A549 (cell line): ENCODE data around the gene OR2Y1. TPM values are rescaled to one million over a fixed set of nuclear protein-coding genes. Genes with fewer than 3 reads are reported as not detected.
"Not testable (repeated sequence)": the region's sequence is repeated elsewhere in the genome, so short reads cannot be mapped to it uniquely, and the experiment has no call there.

Experiments
- ATAC-seq, 2 experiments: fragments of 200-7000 bp in 1 of 2; fragments of >200 bp in 1 of 2; cut with Nextera tagmentation in 1 of 2; cut with Tn5 transposase in 1 of 2; 3 replicates each; pipeline versions ENCODE4 v1.8.0 to v1.9.1; 2018 to 2020; ENCODE audit warnings: mild to moderate bottlenecking in 1 of 2, moderate library complexity in 1 of 2
- CTCF ChIA-PET: fragments of 300-600 bp; sonication (Branson Sonifier 250); formaldehyde crosslinking; extraction: SDS; loops from one replicate; lab custom pipeline; 2021; ENCODE audit warnings: antibody characterized with exemption, inconsistent platforms; lab: Yijun Ruan, JAX
- POLR2A ChIA-PET: fragments of 350-600 bp; formaldehyde crosslinking; extraction: SDS; loops from one replicate; lab custom pipeline; 2021; ENCODE audit warnings: antibody characterized with exemption, inconsistent platforms; lab: Yijun Ruan, JAX
- DNase-seq, 2 experiments: peaks; one replicate each; pipeline versions ENCODE4 v3.0.0 to v3.0.0-alpha.2; 2011 to 2016; ENCODE audit warnings: low read depth in 1 of 2, low spot score in 1 of 2
- FAIRE-seq: peaks from 2 replicates; lab custom pipeline; 2011; peaks lifted over from hg19 to GRCh38; lab: Jason Lieb, UNC
- H3K27ac ChIP-seq, 2 experiments: fragments of >200 bp; sonication (Bioruptor Twin); formaldehyde crosslinking; 3 replicates each; pipeline ENCODE4 v1.5.1; 2016 to 2017
- H3K4me1 ChIP-seq: fragments of >200 bp; sonication (Bioruptor Twin); formaldehyde crosslinking; 3 replicates; pipeline ENCODE4 v1.6.1; 2016
- H3K4me2 ChIP-seq: fragments of >200 bp; sonication (Bioruptor Twin); formaldehyde crosslinking; 3 replicates; pipeline ENCODE4 v1.6.1; 2016
- H3K4me3 ChIP-seq: fragments of >200 bp; sonication (Bioruptor Twin); formaldehyde crosslinking; 3 replicates; pipeline ENCODE4 v1.5.1; 2016
- H3K9me3 ChIP-seq: fragments of >200 bp; sonication (Bioruptor Twin); formaldehyde crosslinking; 3 replicates; pipeline ENCODE4 v1.6.1; 2016
- CBX8 ChIP-seq: fragments of 200-600 bp; sonication (generic); IDR thresholded peaks from 2 replicates; pipeline ENCODE4 v1.6.1; 2016
- CTCF ChIP-seq: fragments of >200 bp; sonication (Bioruptor Twin); formaldehyde crosslinking; IDR thresholded peaks from 3 replicates; pipeline ENCODE4 v1.5.1; 2016
- ESRRA ChIP-seq: fragments of 150-350 bp; IDR thresholded peaks from 2 replicates; pipeline ENCODE4 v1.6.1; 2014; ENCODE audit warnings: mild to moderate bottlenecking, low read length, borderline replicate concordance
- HOXA7 ChIP-seq: fragments of 250-450 bp; sonication (Bioruptor Pico); IDR thresholded peaks from 2 replicates; pipeline ENCODE4 v1.5.0; 2020; ENCODE audit warnings: mild to moderate bottlenecking, moderate library complexity
- HOXB13 ChIP-seq: fragments of 250-450 bp; sonication (Bioruptor Pico); IDR thresholded peaks from 2 replicates; pipeline ENCODE4 v1.5.0; 2020; ENCODE audit warnings: low read depth, mild to moderate bottlenecking, moderate library complexity
- JUN ChIP-seq, 2 experiments: fragments of >200 bp; sonication (Bioruptor Twin); formaldehyde crosslinking; IDR thresholded peaks; 2 replicates in 1 of 2; 3 replicates in 1 of 2; pipeline ENCODE4 v1.6.1; 2016 to 2017
- KDM5A ChIP-seq: fragments of 200-600 bp; sonication (generic); IDR thresholded peaks from 2 replicates; pipeline ENCODE4 v1.6.1; 2016; ENCODE audit warnings: antibody characterized with exemption, mild to moderate bottlenecking
- REST ChIP-seq: fragments of 200-600 bp; sonication (generic); IDR thresholded peaks from 2 replicates; pipeline ENCODE4 v1.6.1; 2016; ENCODE audit warnings: antibody characterized with exemption, mild to moderate bottlenecking, moderate library complexity
- RNF2 ChIP-seq: fragments of 200-600 bp; sonication (generic); IDR thresholded peaks from 2 replicates; pipeline ENCODE4 v1.6.1; 2016; ENCODE audit warnings: low read depth, mild to moderate bottlenecking, antibody characterized with exemption, moderate library complexity, borderline replicate concordance
- USF2 ChIP-seq: fragments of 450-650 bp; IDR thresholded peaks from 2 replicates; pipeline ENCODE4 v1.6.1; 2014; ENCODE audit warnings: antibody characterized with exemption
- ZFP36 ChIP-seq: fragments of 450-650 bp; IDR thresholded peaks from 2 replicates; pipeline ENCODE4 v1.6.1; 2014; ENCODE audit warnings: borderline replicate concordance; ENCODE audit not compliant: partially characterized antibody
- WGBS: methylation state at CpG from one replicate; pipeline ENCODE4 v1.1.6; 2017; ENCODE audit errors: missing lambda C conversion rate; 5-methylcytosine and 5-hydroxymethylcytosine counted together
- polyA plus RNA-seq, 4 experiments: library from polyadenylated mRNA; depleted of rRNA in 3 of 4; stranded (reverse); fragments of >200 nt; fragmentation: RNase III in 1 of 4; extraction: RNeasy Plus Mini Kit Qiagen cat#74134 plus additional on column Dnase treatment in 1 of 4; gene quantifications; 2 replicates in 3 of 4; 3 replicates in 1 of 4; pipeline ENCODE4 v1.2.3, GENCODE V29; 2011 to 2017
- TF ChIP-seq, protein P1 (sequence below): fragments of >200 bp; sonication (Bioruptor Twin); formaldehyde crosslinking; IDR thresholded peaks from 2 replicates; pipeline ENCODE4 v1.6.1; 2016

OR2Y1 gene
- polyA plus RNA-seq, 2 of the 4 experiments (the other 2 are of a cell fraction) = not detected

GRCh38 chr5:180740953-180741352, 1.1 kb upstream of the OR2Y1 start:
- H3K27ac ChIP-seq, ATAC-seq, H3K4me2 ChIP-seq, FAIRE-seq, H3K9me3 ChIP-seq, DNase-seq, H3K4me1 ChIP-seq, POLR2A ChIA-PET, H3K4me3 ChIP-seq: not testable (repeated sequence)
- CTCF ChIA-PET = interaction anchor here (0.6 to 1.1 kb wide), 2 partner anchors 21 to 355 kb away, joined by 3 read pairs; no protein-coding TSS in a partner anchor
- TF ChIP-seq CBX8 (peak; percentile 81; the same call in 1 of the 2 replicates), RNF2 (0 out of 2 replicates have a peak, but pooled peaks have one; percentile 66)
- 28% methylated on average over 4 of the region's 4 CpGs for WGBS

DNA sequence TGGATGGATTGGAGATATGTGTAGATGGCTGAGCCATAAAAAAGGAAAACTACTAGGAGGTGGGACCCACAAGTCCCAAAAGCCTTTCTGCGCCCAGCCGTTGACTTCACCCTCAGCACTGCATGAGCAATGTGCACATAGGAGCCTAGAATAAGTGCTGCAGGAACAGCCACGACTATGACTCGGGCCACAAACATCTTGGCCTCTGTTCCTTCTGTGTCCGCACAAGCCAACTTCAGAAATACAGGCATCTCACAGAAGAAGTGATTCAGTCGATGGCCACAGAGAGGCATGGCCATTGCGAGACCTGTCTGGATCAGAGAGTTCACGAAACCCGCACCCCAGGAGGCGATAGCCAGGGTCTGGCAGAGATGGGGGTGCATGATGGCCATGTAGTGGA, 587 bp downstream of the OR2Y1 start:
- FAIRE-seq (no peak), ATAC-seq (no peak), DNase-seq (no peak)
- ChIA-PET POLR2A (no interaction called here), CTCF (no interaction called here)
- TF ChIP-seq, protein P1, sequence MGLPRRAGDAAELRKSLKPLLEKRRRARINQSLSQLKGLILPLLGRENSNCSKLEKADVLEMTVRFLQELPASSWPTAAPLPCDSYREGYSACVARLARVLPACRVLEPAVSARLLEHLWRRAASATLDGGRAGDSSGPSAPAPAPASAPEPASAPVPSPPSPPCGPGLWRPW = no peak
- no peak for TF ChIP-seq CBX8
- no peak for TF ChIP-seq REST
- H3K4me3 ChIP-seq = no peak overlapping the region
- WGBS = 40% methylated on average over 10 of the region's 10 CpGs
- no peak overlapping the region for H3K4me2 ChIP-seq
- peaks cover 7% of the 10 kb centered on the region for H3K9me3 ChIP-seq
- no peak overlapping the region for H3K27ac ChIP-seq
- no peaks in the 10 kb centered on the region for H3K4me1 ChIP-seq

DNA sequence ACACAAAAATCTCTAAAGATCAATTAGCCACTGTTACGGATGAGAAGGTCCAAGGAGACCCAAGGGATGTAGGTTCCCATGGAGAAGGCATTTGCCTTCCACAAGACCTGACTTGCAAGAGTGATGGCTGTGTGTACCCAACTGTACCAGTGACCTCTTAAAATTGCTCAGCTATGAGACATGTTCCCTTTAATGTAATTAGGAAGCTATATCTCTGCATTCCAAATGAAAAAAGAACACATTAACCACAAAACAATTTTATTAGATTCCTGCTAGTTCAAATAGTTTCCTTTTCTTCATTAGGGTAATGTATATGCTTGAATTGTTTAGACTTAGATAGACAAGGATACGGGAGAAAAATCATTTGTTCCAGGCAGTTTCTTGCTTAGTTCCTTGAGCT, 3.3 kb downstream of the OR2Y1 start:
- ChIA-PET POLR2A (no interaction called here), CTCF (no interaction called here)
- H3K27ac ChIP-seq = no peak overlapping the region
- WGBS = 13% methylated on average over 2 of the region's 2 CpGs
- peaks cover 10% of the 10 kb centered on the region for H3K9me3 ChIP-seq
- FAIRE-seq (peak; percentile 59), DNase-seq (no peak), ATAC-seq (no peak)
- H3K4me1 ChIP-seq = no peaks in the 10 kb centered on the region
- TF ChIP-seq USF2 = no peak
- no peak overlapping the region for H3K4me3 ChIP-seq
- no peak overlapping the region for H3K4me2 ChIP-seq

DNA sequence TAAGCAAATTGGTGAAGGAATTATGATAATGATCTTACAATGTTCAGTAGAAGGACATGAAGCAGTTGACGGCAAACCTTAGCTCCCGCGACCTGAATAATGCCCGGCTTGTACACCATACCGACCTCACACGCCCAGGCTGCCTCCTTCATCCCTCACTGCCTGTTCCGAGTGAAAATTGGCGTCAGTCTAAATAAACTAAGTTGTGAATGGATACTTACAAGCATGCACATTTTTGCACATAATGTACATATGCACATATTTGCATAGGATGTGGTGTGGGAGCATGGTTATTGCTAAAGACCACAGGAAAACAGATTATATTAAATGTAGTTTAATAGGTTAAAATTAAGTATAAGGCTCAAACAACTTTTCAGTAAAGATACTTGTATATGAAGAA, 14.9 kb downstream of the OR2Y1 start:
- Histone ChIP-seq H3K9me3 (0 out of 3 replicates have a peak, but pooled peaks cover 3% of the 10 kb centered on the region), H3K4me2 (no peak overlapping the region), H3K4me3 (no peak overlapping the region), H3K4me1 (no peaks in the 10 kb centered on the region), H3K27ac (no peak overlapping the region)
- DNase-seq = no peak
- TF ChIP-seq CTCF = no peak
- TF ChIP-seq JUN (IDR thresholded peaks at IDR 0.05) = no peak
- TF ChIP-seq HOXA7 (CRISPR knock-in tag) = no peak
- TF ChIP-seq ESRRA = no peak
- no peak for TF ChIP-seq ZFP36
- no peak for TF ChIP-seq HOXB13 (CRISPR knock-in tag)
- TF ChIP-seq KDM5A = no peak
- no peak for FAIRE-seq
- POLR2A ChIA-PET = no interaction called here
- ATAC-seq = no peak
- CTCF ChIA-PET = no interaction called here
- 58% methylated on average over 8 of the region's 8 CpGs for WGBS
